RWPE1 (cell line): ENCODE measurements around the gene PMP22.
A peak's percentile ranks its signal among the peaks of the same experiment; 100 is the strongest.

Source experiments
- CTCF ChIA-PET: fragments of 350-600 bp; sonication (Branson Sonifier 250); formaldehyde crosslinking; extraction: SDS; loops from one replicate; lab custom pipeline; 2021; lab: Yijun Ruan, JAX
- POLR2A ChIA-PET: fragments of 400-600 bp; formaldehyde crosslinking; extraction: SDS; loops from one replicate; lab custom pipeline; 2020; ENCODE audit warnings: antibody characterized with exemption; ENCODE audit not compliant: low non-redundant PET; lab: Yijun Ruan, JAX
- DNase-seq: peaks from one replicate; pipeline ENCODE4 v3.0.0; 2012; ENCODE audit warnings: low spot score
- H3K27ac ChIP-seq: fragments of 450-650 bp; 2 replicates; pipeline ENCODE4 v1.5.1; 2017
- TF ChIP-seq, protein P1 (sequence below): fragments of 450-650 bp; conservative IDR thresholded peaks from 2 replicates; pipeline ENCODE4 v1.5.1; 2017; ENCODE audit warnings: low read depth, mild to moderate bottlenecking

The PMP22 gene

GRCh38 chr17:15289285-15290183 lies 24.4 kb upstream of the PMP22 start:
- H3K27ac ChIP-seq, result no peak overlapping the region
- TF ChIP-seq, protein P1, sequence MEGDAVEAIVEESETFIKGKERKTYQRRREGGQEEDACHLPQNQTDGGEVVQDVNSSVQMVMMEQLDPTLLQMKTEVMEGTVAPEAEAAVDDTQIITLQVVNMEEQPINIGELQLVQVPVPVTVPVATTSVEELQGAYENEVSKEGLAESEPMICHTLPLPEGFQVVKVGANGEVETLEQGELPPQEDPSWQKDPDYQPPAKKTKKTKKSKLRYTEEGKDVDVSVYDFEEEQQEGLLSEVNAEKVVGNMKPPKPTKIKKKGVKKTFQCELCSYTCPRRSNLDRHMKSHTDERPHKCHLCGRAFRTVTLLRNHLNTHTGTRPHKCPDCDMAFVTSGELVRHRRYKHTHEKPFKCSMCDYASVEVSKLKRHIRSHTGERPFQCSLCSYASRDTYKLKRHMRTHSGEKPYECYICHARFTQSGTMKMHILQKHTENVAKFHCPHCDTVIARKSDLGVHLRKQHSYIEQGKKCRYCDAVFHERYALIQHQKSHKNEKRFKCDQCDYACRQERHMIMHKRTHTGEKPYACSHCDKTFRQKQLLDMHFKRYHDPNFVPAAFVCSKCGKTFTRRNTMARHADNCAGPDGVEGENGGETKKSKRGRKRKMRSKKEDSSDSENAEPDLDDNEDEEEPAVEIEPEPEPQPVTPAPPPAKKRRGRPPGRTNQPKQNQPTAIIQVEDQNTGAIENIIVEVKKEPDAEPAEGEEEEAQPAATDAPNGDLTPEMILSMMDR, result no peak
- ChIA-PET CTCF (interaction anchor here (0.6 kb wide), 1 partner anchor 213 kb away, joined by 3 read pairs; no protein-coding TSS in a partner anchor), POLR2A (no interaction called here)
- peak; percentile 17 for DNase-seq

DNA sequence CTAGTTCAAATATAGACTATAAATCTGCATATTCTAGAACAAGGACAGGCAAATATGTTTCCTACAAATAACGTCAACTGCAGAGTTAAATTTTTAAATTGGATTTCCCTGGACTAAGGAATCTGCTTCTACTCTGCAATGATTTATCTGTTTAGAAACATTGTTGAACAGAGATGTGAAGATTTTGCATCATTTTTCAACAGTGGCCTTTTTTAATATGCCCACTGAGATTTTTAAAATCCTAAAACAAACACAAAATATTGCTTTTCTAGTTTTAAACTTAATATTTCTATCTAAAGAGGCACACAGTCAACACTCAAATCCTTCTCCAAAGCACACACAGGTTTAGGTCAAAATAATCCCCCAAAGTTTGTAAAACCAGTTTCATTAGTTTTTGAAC lies 23.7 kb upstream of the PMP22 start:
- no peak for DNase-seq
- TF ChIP-seq, protein P1, result no peak
- no peak overlapping the region for H3K27ac ChIP-seq
- CTCF ChIA-PET, result interaction anchor here (0.6 kb wide), 1 partner anchor 214 kb away, joined by 3 read pairs; no protein-coding TSS in a partner anchor
- POLR2A ChIA-PET, result no interaction called here

DNA sequence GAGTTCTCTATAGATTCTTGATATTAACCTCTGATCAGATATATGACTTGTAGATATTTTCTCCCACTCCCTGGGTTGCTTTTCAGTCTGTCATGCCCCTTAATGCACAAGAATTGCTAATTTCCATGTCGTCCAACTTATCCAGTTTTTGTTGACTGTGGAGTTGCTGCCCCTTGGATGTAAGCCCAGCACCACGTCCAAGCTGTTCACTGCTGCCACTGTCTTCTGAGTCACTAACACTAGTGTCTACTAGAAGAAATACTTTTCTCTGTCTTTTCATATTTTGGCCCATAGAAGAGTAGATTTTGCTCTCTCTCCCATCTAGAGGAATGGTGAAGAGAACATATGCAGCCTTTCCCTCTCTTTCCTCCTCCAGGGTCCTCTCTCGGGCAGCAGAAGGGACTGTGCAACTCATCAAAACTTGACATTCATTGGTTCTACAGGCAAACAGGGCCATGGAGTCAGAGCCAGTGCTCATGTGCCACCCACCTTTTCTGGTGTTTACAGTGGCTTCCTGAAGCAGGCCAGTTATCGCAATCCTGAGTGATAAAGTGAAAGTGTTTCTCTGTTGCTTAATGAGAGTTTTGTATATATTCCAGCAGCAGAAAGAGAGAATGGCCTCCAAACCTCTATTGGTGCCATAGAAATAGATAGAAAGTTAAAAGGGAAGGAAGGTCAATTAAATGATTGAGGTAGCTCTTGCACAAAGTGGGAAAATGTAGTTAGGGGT lies 22.6 kb upstream of the PMP22 start:
- no peak overlapping the region for H3K27ac ChIP-seq
- POLR2A ChIA-PET, result no interaction called here
- TF ChIP-seq, protein P1, result no peak
- CTCF ChIA-PET, result no interaction called here
- no peak for DNase-seq

- DNase-seq, result no peak
- H3K27ac ChIP-seq, result no peak overlapping the region
- TF ChIP-seq, protein P1, result no peak
- POLR2A ChIA-PET, result no interaction called here
- CTCF ChIA-PET, result no interaction called here
Observed at GRCh38 chr17:15285466-15285865, 20.3 kb upstream of the PMP22 start.

GRCh38 chr17:15284537-15284936 lies 19.4 kb upstream of the PMP22 start:
- H3K27ac ChIP-seq, result no peak overlapping the region
- CTCF ChIA-PET, result no interaction called here
- DNase-seq, result no peak
- TF ChIP-seq, protein P1, result no peak
- POLR2A ChIA-PET, result no interaction called here

- DNase-seq, result no peak
Observed at GRCh38 chr17:15284107-15284506, 19.0 kb upstream of the PMP22 start.

More at GRCh38 chr17:15284107-15284506, 19.0 kb upstream of the PMP22 start:
- ChIA-PET CTCF (no interaction called here), POLR2A (no interaction called here)
- TF ChIP-seq, protein P1, result no peak
- no peak overlapping the region for H3K27ac ChIP-seq
